K562 (cell line): ENCODE measurements around the gene ANKRD65. TPM values are rescaled to one million over a fixed set of nuclear protein-coding genes. Genes with fewer than 3 reads are reported as not detected.
A peak's percentile ranks its signal among the peaks of the same experiment; 100 is the strongest.

Experiments used
- CHD4 ChIP-seq: fragments of 200-600 bp; sonication (generic); IDR thresholded peaks from 3 replicates; pipeline ENCODE4 v1.6.1; 2012; ENCODE audit warnings: low read depth, mild to moderate bottlenecking, mixed read lengths, low read length, inconsistent platforms; ENCODE audit not compliant: insufficient read depth, insufficient replicate concordance, poor library complexity, severe bottlenecking
- CSDE1 ChIP-seq, 2 experiments: fragments of 450-650 bp; IDR thresholded peaks; 2 replicates each; pipeline ENCODE4 v1.6.1; 2016; ENCODE audit warnings: mild to moderate bottlenecking in 1 of 2
- CXXC5 ChIP-seq: fragments of 250-450 bp; sonication (Bioruptor Pico); IDR thresholded peaks from 2 replicates; pipeline ENCODE4 v1.8.0; 2022; ENCODE audit warnings: inconsistent platforms, mild to moderate bottlenecking, moderate library complexity
- ELF2 ChIP-seq: fragments of 250-450 bp; sonication (Bioruptor Pico); IDR thresholded peaks from 2 replicates; pipeline ENCODE4 v1.5.0; 2021; ENCODE audit warnings: mild to moderate bottlenecking
- EP400 ChIP-seq: fragments of 450-650 bp; IDR thresholded peaks from 2 replicates; pipeline ENCODE4 v1.6.1; 2017; ENCODE audit warnings: antibody characterized with exemption, mild to moderate bottlenecking, moderate library complexity
- HDAC2 ChIP-seq: fragments of 450-650 bp; IDR thresholded peaks from 2 replicates; pipeline ENCODE4 v1.6.1; 2016; ENCODE audit warnings: mild to moderate bottlenecking
- KAT2B ChIP-seq: IDR thresholded peaks from one replicate; pipeline ENCODE4 v1.6.1; 2012; ENCODE audit warnings: low read depth, mild to moderate bottlenecking, control low read depth, inconsistent platforms, low read length, moderate library complexity
- KLF10 ChIP-seq: fragments of 250-450 bp; sonication (Bioruptor Pico); IDR thresholded peaks from 2 replicates; pipeline ENCODE4 v1.6.1; 2021; ENCODE audit warnings: matching md5 sums
- NCOA1 ChIP-seq: fragments of 450-650 bp; IDR thresholded peaks from 2 replicates; pipeline ENCODE4 v1.6.1; 2016; ENCODE audit warnings: low read depth
- NFIX ChIP-seq: fragments of 250-450 bp; sonication (Bioruptor Pico); IDR thresholded peaks from 2 replicates; pipeline ENCODE4 v1.4.0; 2020; ENCODE audit warnings: low read depth, mild to moderate bottlenecking, moderate library complexity
- NRF1 ChIP-seq, 2 experiments: fragments of 450-650 bp; IDR thresholded peaks in 1 of 2; conservative IDR thresholded peaks in 1 of 2; 2 replicates each; pipeline ENCODE4 v1.6.1; 2014; ENCODE audit warnings: mild to moderate bottlenecking in 2 of 2
- POLR2AphosphoS2 ChIP-seq: IDR thresholded peaks from 2 replicates; pipeline ENCODE4 v1.6.1; 2012; ENCODE audit warnings: low read length, improper control_type of control experiment
- PURB ChIP-seq: sonication (generic); formaldehyde crosslinking; IDR thresholded peaks from 2 replicates; pipeline ENCODE4 v1.9.0; 2021; ENCODE audit warnings: low read depth, mild to moderate bottlenecking, missing genetic modification reagents
- PYGO2 ChIP-seq: fragments of 450-650 bp; IDR thresholded peaks from 2 replicates; pipeline ENCODE4 v1.6.1; 2016; ENCODE audit warnings: mild to moderate bottlenecking, missing genetic modification characterization, moderate library complexity, missing compliant biosample characterization
- RBBP5 ChIP-seq: fragments of 200-600 bp; sonication (generic); IDR thresholded peaks from 2 replicates; pipeline ENCODE4 v1.6.1; 2012; ENCODE audit warnings: borderline replicate concordance, mild to moderate bottlenecking, low read length, control low read depth, inconsistent platforms; ENCODE audit not compliant: insufficient read depth, poor library complexity, severe bottlenecking
- RNF2 ChIP-seq: sonication (generic); IDR thresholded peaks from 2 replicates; pipeline ENCODE4 v1.6.1; 2016
- SUPT5H ChIP-seq: fragments of 450-650 bp; IDR thresholded peaks from 2 replicates; pipeline ENCODE4 v1.6.1; 2016
- TCFL5 ChIP-seq: fragments of 250-450 bp; sonication (Bioruptor Pico); conservative IDR thresholded peaks from 2 replicates; pipeline ENCODE4 v1.6.1; 2021; ENCODE audit warnings: mild to moderate bottlenecking, moderate library complexity, matching md5 sums
- XRCC3 ChIP-seq: fragments of 450-650 bp; IDR thresholded peaks from 2 replicates; pipeline ENCODE4 v1.6.1; 2017; ENCODE audit warnings: mild to moderate bottlenecking, moderate library complexity
- ZEB2 ChIP-seq: fragments of 450-650 bp; IDR thresholded peaks from 2 replicates; pipeline ENCODE4 v1.6.1; 2016
- ZNF165 ChIP-seq: fragments of 250-450 bp; sonication (Bioruptor Pico); IDR thresholded peaks from 2 replicates; pipeline ENCODE4 v1.4.0; 2020; ENCODE audit warnings: borderline replicate concordance
- ZNF24 ChIP-seq: fragments of 450-650 bp; IDR thresholded peaks from 2 replicates; pipeline ENCODE4 v1.6.1; 2016
- polyA plus RNA-seq, 8 experiments: library from polyadenylated mRNA; depleted of rRNA in 4 of 8; stranded (reverse) in 5 of 8; unstranded in 3 of 8; fragments of >200 nt; fragmentation: Nextera tagmentation in 2 of 8; fragmentation: Illumina TruSeq in 1 of 8; extraction: Ambion mirVana in 2 of 8; extraction: Trizol in 1 of 8; gene quantifications; 2 replicates each; pipeline versions ENCODE4 v1.2.1 to v1.2.3, GENCODE V29; 2011 to 2014; ENCODE audit warnings: inconsistent platforms in 1 of 8, missing spikeins in 1 of 8
- total RNA-seq, 7 experiments: library from RNA; depleted of rRNA in 6 of 7; stranded (reverse); fragments of >200 nt in 6 of 7; fragmentation: Illumina TruSeq in 2 of 7; extraction: Trizol in 2 of 7; gene quantifications; 2 replicates each; pipeline versions ENCODE4 v1.2.1 to v1.2.3, GENCODE V29; 2011 to 2021; ENCODE audit warnings: low replicate concordance in 1 of 7
- TF ChIP-seq, protein P1 (sequence below): fragments of 150-350 bp; conservative IDR thresholded peaks from 2 replicates; pipeline ENCODE4 v1.6.1; 2014; ENCODE audit warnings: low read length
- TF ChIP-seq, protein P2 (sequence below), 2 experiments: fragments of 150-350 bp in 1 of 2; IDR thresholded peaks; 2 replicates each; pipeline ENCODE4 v1.6.1; 2012 to 2016; ENCODE audit warnings: low read depth in 2 of 2, low read length in 2 of 2, mild to moderate bottlenecking in 1 of 2, moderate library complexity in 1 of 2

Gene ANKRD65
- total and polyA plus RNA-seq, 9 of the 15 experiments (the other 6 are each of a cell fraction or from before 2014, with no cell fraction given) = not detected

DNA sequence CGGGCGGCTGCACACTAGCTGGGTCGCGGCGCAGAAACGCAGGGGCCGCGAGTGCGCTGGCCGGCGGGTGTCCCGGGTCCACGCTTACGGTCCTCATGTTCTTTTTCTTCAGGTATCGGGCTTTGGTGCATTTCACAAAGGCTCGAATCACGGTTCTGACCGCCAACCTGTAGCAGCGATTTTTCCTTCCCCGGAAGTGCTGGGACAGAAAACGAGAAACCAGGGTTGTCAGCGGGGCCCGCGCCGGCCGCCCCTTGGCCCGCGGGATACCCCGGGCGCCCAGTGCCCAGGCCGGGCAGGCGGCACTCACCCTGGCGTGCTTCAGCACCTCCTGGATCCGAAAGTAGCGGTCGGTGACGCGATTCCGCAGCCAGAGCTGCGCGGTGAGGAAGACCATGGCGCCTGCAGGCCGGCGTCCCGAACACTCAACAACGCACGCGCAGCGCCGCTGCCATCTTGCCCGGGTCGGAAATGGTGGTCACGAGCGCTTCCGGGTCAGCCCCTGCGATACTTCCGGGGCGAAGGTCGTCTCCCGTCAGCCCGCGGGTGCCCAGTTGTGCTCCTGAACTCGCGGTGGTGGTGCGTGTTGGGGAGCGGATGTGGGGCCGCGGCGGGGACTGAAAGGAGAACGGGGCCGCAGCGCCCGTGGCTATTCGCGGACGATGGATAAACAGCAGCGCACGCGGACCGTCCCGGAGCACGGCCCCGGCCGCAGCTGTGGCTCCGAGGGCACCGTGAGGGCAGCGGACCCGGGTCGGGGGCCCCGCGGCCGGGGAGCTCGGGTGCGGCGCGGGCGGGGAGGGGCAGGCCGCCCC, 14.0 kb downstream of the ANKRD65 start, which contains the start of gene MRPL20 (continued):
- TF ChIP-seq, protein P1, sequence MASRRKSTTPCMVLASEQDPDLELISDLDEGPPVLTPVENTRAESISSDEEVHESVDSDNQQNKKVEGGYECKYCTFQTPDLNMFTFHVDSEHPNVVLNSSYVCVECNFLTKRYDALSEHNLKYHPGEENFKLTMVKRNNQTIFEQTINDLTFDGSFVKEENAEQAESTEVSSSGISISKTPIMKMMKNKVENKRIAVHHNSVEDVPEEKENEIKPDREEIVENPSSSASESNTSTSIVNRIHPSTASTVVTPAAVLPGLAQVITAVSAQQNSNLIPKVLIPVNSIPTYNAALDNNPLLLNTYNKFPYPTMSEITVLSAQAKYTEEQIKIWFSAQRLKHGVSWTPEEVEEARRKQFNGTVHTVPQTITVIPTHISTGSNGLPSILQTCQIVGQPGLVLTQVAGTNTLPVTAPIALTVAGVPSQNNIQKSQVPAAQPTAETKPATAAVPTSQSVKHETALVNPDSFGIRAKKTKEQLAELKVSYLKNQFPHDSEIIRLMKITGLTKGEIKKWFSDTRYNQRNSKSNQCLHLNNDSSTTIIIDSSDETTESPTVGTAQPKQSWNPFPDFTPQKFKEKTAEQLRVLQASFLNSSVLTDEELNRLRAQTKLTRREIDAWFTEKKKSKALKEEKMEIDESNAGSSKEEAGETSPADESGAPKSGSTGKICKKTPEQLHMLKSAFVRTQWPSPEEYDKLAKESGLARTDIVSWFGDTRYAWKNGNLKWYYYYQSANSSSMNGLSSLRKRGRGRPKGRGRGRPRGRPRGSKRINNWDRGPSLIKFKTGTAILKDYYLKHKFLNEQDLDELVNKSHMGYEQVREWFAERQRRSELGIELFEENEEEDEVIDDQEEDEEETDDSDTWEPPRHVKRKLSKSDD = no peak
- TF ChIP-seq HDAC2 (0 out of 2 replicates have a peak, but pooled peaks have one; percentile 15), XRCC3 (no peak), ELF2 (CRISPR knock-in tag) (peak; percentile 77), PURB (CRISPR knock-in tag) (no peak), SUPT5H (peak; percentile 98), CSDE1 (IDR thresholded peaks at IDR 0.05) (peak in 1 of 2 experiments; percentile 29; a peak in 1 of 4 replicates), NRF1 (conservative IDR thresholded peaks at IDR 0.05 in 1 of 2, IDR thresholded peaks at IDR 0.05 in 1 of 2) (peak; percentile 93 to 95), RNF2 (peak; percentile 70), CHD4 (no peak), KLF10 (no peak), CXXC5 (CRISPR knock-in tag) (peak; percentile 92), KAT2B (no peak), ZEB2 (no peak), NCOA1 (peak; percentile 69; the same call in 1 of the 2 replicates), NFIX (CRISPR knock-in tag) (no peak), PYGO2 (tag) (no peak), TCFL5 (CRISPR knock-in tag) (no peak), ZNF24 (no peak), RBBP5 (peak; percentile 94), EP400 (peak; percentile 99), ZNF165 (no peak), POLR2AphosphoS2 (peak; percentile 95)
- TF ChIP-seq, protein P2, sequence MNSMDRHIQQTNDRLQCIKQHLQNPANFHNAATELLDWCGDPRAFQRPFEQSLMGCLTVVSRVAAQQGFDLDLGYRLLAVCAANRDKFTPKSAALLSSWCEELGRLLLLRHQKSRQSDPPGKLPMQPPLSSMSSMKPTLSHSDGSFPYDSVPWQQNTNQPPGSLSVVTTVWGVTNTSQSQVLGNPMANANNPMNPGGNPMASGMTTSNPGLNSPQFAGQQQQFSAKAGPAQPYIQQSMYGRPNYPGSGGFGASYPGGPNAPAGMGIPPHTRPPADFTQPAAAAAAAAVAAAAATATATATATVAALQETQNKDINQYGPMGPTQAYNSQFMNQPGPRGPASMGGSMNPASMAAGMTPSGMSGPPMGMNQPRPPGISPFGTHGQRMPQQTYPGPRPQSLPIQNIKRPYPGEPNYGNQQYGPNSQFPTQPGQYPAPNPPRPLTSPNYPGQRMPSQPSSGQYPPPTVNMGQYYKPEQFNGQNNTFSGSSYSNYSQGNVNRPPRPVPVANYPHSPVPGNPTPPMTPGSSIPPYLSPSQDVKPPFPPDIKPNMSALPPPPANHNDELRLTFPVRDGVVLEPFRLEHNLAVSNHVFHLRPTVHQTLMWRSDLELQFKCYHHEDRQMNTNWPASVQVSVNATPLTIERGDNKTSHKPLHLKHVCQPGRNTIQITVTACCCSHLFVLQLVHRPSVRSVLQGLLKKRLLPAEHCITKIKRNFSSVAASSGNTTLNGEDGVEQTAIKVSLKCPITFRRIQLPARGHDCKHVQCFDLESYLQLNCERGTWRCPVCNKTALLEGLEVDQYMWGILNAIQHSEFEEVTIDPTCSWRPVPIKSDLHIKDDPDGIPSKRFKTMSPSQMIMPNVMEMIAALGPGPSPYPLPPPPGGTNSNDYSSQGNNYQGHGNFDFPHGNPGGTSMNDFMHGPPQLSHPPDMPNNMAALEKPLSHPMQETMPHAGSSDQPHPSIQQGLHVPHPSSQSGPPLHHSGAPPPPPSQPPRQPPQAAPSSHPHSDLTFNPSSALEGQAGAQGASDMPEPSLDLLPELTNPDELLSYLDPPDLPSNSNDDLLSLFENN (IDR thresholded peaks at IDR 0.05; ENCODE audit: low read depth in 2 of 2, low read length in 2 of 2) = peak in 1 of 2 experiments; percentile 24; a peak in 1 of 4 replicates
